Measurements from ENCODE around the gene F7. TPM values are rescaled to one million over a fixed set of nuclear protein-coding genes. Genes with fewer than 3 reads are reported as not detected.

The F7 gene
- polyA plus RNA-seq, 2 of the 4 experiments (the other 2 are of a cell fraction): 0.26 to 0.65 TPM

DNA sequence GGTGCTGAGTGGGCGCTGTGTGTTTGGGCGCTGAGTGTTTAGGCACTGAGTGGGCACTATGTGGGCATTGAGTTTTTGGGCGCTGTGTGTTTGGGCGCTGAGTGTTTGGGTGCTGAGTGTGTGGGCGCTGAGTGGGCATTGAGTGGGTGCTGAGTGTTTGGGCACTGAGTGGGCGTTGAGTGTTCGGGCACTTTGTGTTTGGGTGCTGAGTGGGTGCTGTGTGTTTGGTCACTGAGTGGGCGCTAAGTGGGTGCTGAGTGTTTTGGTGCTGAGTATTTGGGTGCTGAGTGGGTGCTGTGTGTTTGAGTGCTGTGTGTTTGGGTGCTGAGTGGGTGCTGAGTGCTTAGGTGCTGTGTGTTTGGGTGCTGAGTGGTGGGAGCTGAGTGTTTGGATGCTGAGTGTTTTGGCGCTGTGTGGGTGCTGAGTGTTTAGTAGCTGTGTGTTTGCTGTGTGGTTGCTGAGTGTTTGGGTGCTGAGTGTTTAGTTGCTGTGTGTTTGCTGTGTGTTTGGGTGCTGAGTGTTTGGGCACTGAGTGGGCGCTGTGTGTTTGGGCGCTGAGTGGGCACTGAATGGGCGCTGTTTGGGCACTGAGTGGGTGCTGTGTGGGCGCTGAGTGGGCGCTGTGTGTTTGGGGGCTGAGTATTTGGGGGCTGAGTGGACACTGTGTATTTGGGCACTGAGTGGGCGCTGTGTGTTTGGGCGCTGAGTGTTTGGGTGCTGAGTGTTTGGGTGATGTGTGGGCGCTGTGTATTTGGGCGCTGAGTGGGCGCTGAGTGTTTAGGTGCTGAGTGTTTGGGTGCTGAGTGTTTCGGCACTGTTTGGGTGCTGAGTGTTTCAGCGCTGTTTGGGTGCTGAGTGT lies 47.2 kb upstream of the F7 start:
- no peak for ATAC-seq
- no peak overlapping the region for H3K4me2 ChIP-seq
- WGBS (ENCODE audit: missing lambda C conversion rate): 70% methylated on average over 20 of the region's 21 CpGs
- no peak for DNase-seq (ENCODE audit: low read depth in 1 of 2, low spot score in 1 of 2)
- no peak for FAIRE-seq
- TF ChIP-seq, protein P1, sequence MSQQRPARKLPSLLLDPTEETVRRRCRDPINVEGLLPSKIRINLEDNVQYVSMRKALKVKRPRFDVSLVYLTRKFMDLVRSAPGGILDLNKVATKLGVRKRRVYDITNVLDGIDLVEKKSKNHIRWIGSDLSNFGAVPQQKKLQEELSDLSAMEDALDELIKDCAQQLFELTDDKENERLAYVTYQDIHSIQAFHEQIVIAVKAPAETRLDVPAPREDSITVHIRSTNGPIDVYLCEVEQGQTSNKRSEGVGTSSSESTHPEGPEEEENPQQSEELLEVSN (IDR thresholded peaks at IDR 0.05; ENCODE audit: borderline replicate concordance, low read depth): no peak
- no peak for TF ChIP-seq MAZ (IDR thresholded peaks at IDR 0.05; ENCODE audit: borderline replicate concordance, low read depth, low read length)
- TF ChIP-seq ZSCAN20 (CRISPR knock-in tag; IDR thresholded peaks at IDR 0.05): no peak
- no peak for TF ChIP-seq FOSB (CRISPR knock-in tag; IDR thresholded peaks at IDR 0.05)
- TF ChIP-seq KDM1A (IDR thresholded peaks at IDR 0.05; ENCODE audit: low read depth): peak; percentile 66; the same call in 1 of the 2 replicates
- peak; percentile 48; the same call in 1 of the 2 replicates for TF ChIP-seq CHD4 (IDR thresholded peaks at IDR 0.05; ENCODE audit: borderline replicate concordance)
- TF ChIP-seq FOSL2 (IDR thresholded peaks at IDR 0.05): no peak
- TF ChIP-seq FOSL2 (CRISPR knock-in tag; IDR thresholded peaks at IDR 0.05): no peak
- TF ChIP-seq RNF2 (IDR thresholded peaks at IDR 0.05; ENCODE audit: borderline replicate concordance, low read depth): no peak
- no peak for TF ChIP-seq ZC3H11A (IDR thresholded peaks at IDR 0.05)
- TF ChIP-seq TFCP2L1 (CRISPR knock-in tag; IDR thresholded peaks at IDR 0.05): no peak
- no peak for TF ChIP-seq PHF8 (IDR thresholded peaks at IDR 0.05; ENCODE audit: borderline replicate concordance, low read depth)
- TF ChIP-seq, protein P2, sequence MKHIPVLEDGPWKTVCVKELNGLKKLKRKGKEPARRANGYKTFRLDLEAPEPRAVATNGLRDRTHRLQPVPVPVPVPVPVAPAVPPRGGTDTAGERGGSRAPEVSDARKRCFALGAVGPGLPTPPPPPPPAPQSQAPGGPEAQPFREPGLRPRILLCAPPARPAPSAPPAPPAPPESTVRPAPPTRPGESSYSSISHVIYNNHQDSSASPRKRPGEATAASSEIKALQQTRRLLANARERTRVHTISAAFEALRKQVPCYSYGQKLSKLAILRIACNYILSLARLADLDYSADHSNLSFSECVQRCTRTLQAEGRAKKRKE (CRISPR knock-in tag; IDR thresholded peaks at IDR 0.05; ENCODE audit: low read depth): no peak
- no peak for TF ChIP-seq GATA3 (IDR thresholded peaks at IDR 0.05; ENCODE audit: borderline replicate concordance)
- H3K4me3 ChIP-seq: no peak overlapping the region
- H3K27ac ChIP-seq: no peak overlapping the region
- ChIA-PET CTCF (no interaction called here), POLR2A (no interaction called here)
- no peaks in the 10 kb centered on the region for H3K4me1 ChIP-seq
- H3K9me3 ChIP-seq: peaks cover 5% of the 10 kb centered on the region; the same call in 1 of the 3 replicates

GRCh38 chr13:113058988-113059850 lies 46.4 kb upstream of the F7 start:
- peak in 1 of 2 experiments; percentile 34 for DNase-seq (ENCODE audit: low read depth in 1 of 2, low spot score in 1 of 2)
- no peak for FAIRE-seq
- no peak overlapping the region for H3K4me2 ChIP-seq
- ChIA-PET CTCF (no interaction called here), POLR2A (no interaction called here)
- H3K4me1 ChIP-seq: no peaks in the 10 kb centered on the region
- H3K9me3 ChIP-seq: peaks cover 5% of the 10 kb centered on the region; the same call in 1 of the 3 replicates
- 86% methylated on average over 22 of the region's 22 CpGs for WGBS (ENCODE audit: missing lambda C conversion rate)
- H3K27ac ChIP-seq: no peak overlapping the region
- ATAC-seq: peak; percentile 55 to 56; a peak in 3 of 6 replicates
- H3K4me3 ChIP-seq: no peak overlapping the region
- no peak for TF ChIP-seq RFX5 (IDR thresholded peaks at IDR 0.05)
- TF ChIP-seq, protein P3, sequence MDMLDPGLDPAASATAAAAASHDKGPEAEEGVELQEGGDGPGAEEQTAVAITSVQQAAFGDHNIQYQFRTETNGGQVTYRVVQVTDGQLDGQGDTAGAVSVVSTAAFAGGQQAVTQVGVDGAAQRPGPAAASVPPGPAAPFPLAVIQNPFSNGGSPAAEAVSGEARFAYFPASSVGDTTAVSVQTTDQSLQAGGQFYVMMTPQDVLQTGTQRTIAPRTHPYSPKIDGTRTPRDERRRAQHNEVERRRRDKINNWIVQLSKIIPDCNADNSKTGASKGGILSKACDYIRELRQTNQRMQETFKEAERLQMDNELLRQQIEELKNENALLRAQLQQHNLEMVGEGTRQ (IDR thresholded peaks at IDR 0.05): no peak
- no peak for TF ChIP-seq SREBF2 (IDR thresholded peaks at IDR 0.05)
- TF ChIP-seq JUN (IDR thresholded peaks at IDR 0.05): no peak
- no peak for TF ChIP-seq NR3C1 (IDR thresholded peaks at IDR 0.05)
- no peak for TF ChIP-seq BHLHE40 (IDR thresholded peaks at IDR 0.05; ENCODE audit: low read depth, low read length)
- no peak for TF ChIP-seq EHF (CRISPR knock-in tag; IDR thresholded peaks at IDR 0.05)
- TF ChIP-seq KDM1A (IDR thresholded peaks at IDR 0.05; ENCODE audit: low read depth): no peak
- TF ChIP-seq, protein P1 (IDR thresholded peaks at IDR 0.05; ENCODE audit: borderline replicate concordance, low read depth): no peak

All from A549 (cell line).